ENCODE results near the gene PDE4C. TPM values are rescaled to one million over a fixed set of nuclear protein-coding genes. Genes with fewer than 3 reads are reported as not detected.

The PDE4C gene
- total RNA-seq, 3 donors from 2014 or later (not counting 1 experiment from before 2014, with no cell fraction given): not detected

- Mint-ChIP-seq H3K27ac (peak overlapping the region; percentile 54 to 70), H3K9me3 (no peaks in the 10 kb centered on the region), H3K36me3 (no peaks in the 10 kb centered on the region), H3K4me1 (peaks cover 9 to 17% of the 10 kb centered on the region in 2 donors), H3K4me3 (peak overlapping the region; percentile 93), H3K27me3 (ENCODE audit: low read depth in 2 of 2) (peaks cover 41 to 65% of the 10 kb centered on the region in 2 donors)
- Histone ChIP-seq H3K4me3 (ENCODE audit: low read length) (peak overlapping the region; percentile 14), H3K9me3 (ENCODE audit: control insufficient read depth, insufficient read depth, low read length) (no peaks in the 10 kb centered on the region), H3K36me3 (ENCODE audit: control insufficient read depth, insufficient read depth, low read length) (no peaks in the 10 kb centered on the region), H3K27ac (ENCODE audit: low read length) (no peak overlapping the region), H3K27me3 (ENCODE audit: control insufficient read depth, insufficient read depth, low read length) (peaks cover 35% of the 10 kb centered on the region), H3K4me1 (ENCODE audit: control insufficient read depth, insufficient read depth, low read length) (peaks cover 19% of the 10 kb centered on the region)
- no peak for TF ChIP-seq CTCF (IDR thresholded peaks at IDR 0.05)
- 4% methylated on average over 81 of the region's 81 CpGs for WGBS (ENCODE audit: insufficient coverage)
- intact Hi-C loops (cut with micrococcal nuclease): no loop called here
- ATAC-seq: peak; percentile 97 to 98 (median 97)
- peak; percentile 84 to 90 for DNase-seq
These were observed 1.5 kb downstream of the PDE4C start for GRCh38 chr19:18224525-18225354.

GRCh38 chr19:18223860-18224524 lies 2.2 kb downstream of the PDE4C start:
- Mint-ChIP-seq H3K4me1 (peaks cover 9 to 17% of the 10 kb centered on the region in 2 donors), H3K27ac (peak overlapping the region; percentile 54 to 70), H3K36me3 (no peaks in the 10 kb centered on the region), H3K4me3 (peak overlapping the region; percentile 93), H3K9me3 (no peaks in the 10 kb centered on the region), H3K27me3 (ENCODE audit: low read depth in 2 of 2) (peaks cover 40 to 63% of the 10 kb centered on the region in 2 donors)
- WGBS (ENCODE audit: insufficient coverage): 11% methylated on average over 39 of the region's 39 CpGs
- H3K27ac ChIP-seq (ENCODE audit: low read length): no peak overlapping the region
- no peaks in the 10 kb centered on the region for H3K36me3 ChIP-seq (ENCODE audit: control insufficient read depth, insufficient read depth, low read length)
- intact Hi-C loops (cut with micrococcal nuclease): no loop called here
- peaks cover 35% of the 10 kb centered on the region for H3K27me3 ChIP-seq (ENCODE audit: control insufficient read depth, insufficient read depth, low read length)
- ATAC-seq (peak in 1 of 3 donors; percentile 17), DNase-seq (peak in 1 of 2 donors; percentile 36)
- peaks cover 19% of the 10 kb centered on the region for H3K4me1 ChIP-seq (ENCODE audit: control insufficient read depth, insufficient read depth, low read length)
- H3K4me3 ChIP-seq (ENCODE audit: low read length): peak overlapping the region; percentile 14
- no peaks in the 10 kb centered on the region for H3K9me3 ChIP-seq (ENCODE audit: control insufficient read depth, insufficient read depth, low read length)
- TF ChIP-seq CTCF (IDR thresholded peaks at IDR 0.05): no peak

- ATAC-seq: no peak
- Mint-ChIP-seq H3K27ac (no peak overlapping the region), H3K9me3 (no peaks in the 10 kb centered on the region), H3K4me1 (peaks cover 9 to 13% of the 10 kb centered on the region in 2 donors), H3K27me3 (ENCODE audit: low read depth in 2 of 2) (peaks cover 31 to 53% of the 10 kb centered on the region in 2 donors), H3K36me3 (no peaks in the 10 kb centered on the region), H3K4me3 (no peak overlapping the region)
- no peak overlapping the region for H3K27ac ChIP-seq (ENCODE audit: low read length)
- intact Hi-C loops (cut with micrococcal nuclease): no loop called here
- WGBS (ENCODE audit: insufficient coverage): 84% methylated on average over 25 of the region's 25 CpGs
- H3K4me1 ChIP-seq (ENCODE audit: control insufficient read depth, insufficient read depth, low read length): peaks cover 19% of the 10 kb centered on the region
- no peaks in the 10 kb centered on the region for H3K36me3 ChIP-seq (ENCODE audit: control insufficient read depth, insufficient read depth, low read length)
- peaks cover 30% of the 10 kb centered on the region for H3K27me3 ChIP-seq (ENCODE audit: control insufficient read depth, insufficient read depth, low read length)
- H3K4me3 ChIP-seq (ENCODE audit: low read length): no peak overlapping the region
- no peak for TF ChIP-seq CTCF (IDR thresholded peaks at IDR 0.05)
- H3K9me3 ChIP-seq (ENCODE audit: control insufficient read depth, insufficient read depth, low read length): no peaks in the 10 kb centered on the region
- no peak for DNase-seq
These were observed 4.2 kb downstream of the PDE4C start for GRCh38 chr19:18221815-18222725.
